ENCODE measurements around the gene RCAN3.

RCAN3 gene

DNA sequence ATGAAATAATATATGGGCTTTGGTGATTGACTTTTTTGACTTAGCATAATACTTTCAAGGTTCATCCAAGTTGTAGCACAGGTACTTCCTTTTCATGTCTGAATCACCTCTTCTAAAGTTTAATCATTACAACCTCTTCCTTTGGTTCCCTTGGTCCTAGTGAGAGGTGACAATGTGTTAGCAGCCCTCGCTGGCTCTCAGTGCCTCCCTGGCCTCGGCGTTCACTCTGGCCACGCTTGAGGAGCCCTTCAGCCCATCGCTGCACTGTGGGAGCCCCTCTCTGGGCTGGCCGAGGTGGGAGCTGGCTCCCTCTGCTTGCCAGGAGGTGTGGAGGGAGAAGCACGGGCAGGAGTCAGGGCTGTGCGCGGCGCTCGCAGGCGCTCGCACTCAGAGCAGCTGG lies 13.0 kb upstream of the RCAN3 start:
- Histone ChIP-seq H3K27ac (ENCODE audit: extremely low read depth, low read depth, low read length) (no peak overlapping the region), H3K4me1 (ENCODE audit: control insufficient read depth, insufficient read depth, low read length) (no peaks in the 10 kb centered on the region), H3K4me3 (ENCODE audit: low read depth, low read length) (no peak overlapping the region), H3K36me3 (ENCODE audit: control insufficient read depth in 2 of 2, insufficient read depth in 1 of 2, low read length in 2 of 2) (no peaks in the 10 kb centered on the region), H3K9me3 (ENCODE audit: control insufficient read depth, insufficient read depth, low read depth, low read length) (no peaks in the 10 kb centered on the region)
- TF ChIP-seq ZNF610 (tag by site-specific recombination; IDR thresholded peaks at IDR 0.05; ENCODE audit: borderline replicate concordance), result peak; percentile 61; the same call in 1 of the 2 replicates
- TF ChIP-seq ZNF184 (tag by site-specific recombination; IDR thresholded peaks at IDR 0.05), result peak; percentile 65
- peak; percentile 88; the same call in 1 of the 2 replicates for TF ChIP-seq TRIM28 (IDR thresholded peaks at IDR 0.05; ENCODE audit: borderline replicate concordance, low read length)
- TF ChIP-seq, protein P1, sequence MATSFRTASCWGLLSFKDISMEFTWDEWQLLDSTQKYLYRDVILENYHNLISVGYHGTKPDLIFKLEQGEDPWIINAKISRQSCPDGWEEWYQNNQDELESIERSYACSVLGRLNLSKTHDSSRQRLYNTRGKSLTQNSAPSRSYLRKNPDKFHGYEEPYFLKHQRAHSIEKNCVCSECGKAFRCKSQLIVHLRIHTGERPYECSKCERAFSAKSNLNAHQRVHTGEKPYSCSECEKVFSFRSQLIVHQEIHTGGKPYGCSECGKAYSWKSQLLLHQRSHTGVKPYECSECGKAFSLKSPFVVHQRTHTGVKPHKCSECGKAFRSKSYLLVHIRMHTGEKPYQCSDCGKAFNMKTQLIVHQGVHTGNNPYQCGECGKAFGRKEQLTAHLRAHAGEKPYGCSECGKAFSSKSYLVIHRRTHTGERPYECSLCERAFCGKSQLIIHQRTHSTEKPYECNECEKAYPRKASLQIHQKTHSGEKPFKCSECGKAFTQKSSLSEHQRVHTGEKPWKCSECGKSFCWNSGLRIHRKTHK (tag by site-specific recombination; IDR thresholded peaks at IDR 0.05), result 0 out of 2 replicates have a peak, but pooled peaks have one; percentile 41
- peak; percentile 32 for TF ChIP-seq SETDB1 (IDR thresholded peaks at IDR 0.05; ENCODE audit: insufficient read length, low read length)
- TF ChIP-seq RBAK (tag by site-specific recombination; IDR thresholded peaks at IDR 0.05), result 0 out of 2 replicates have a peak, but pooled peaks have one; percentile 33
- TF ChIP-seq OVOL3 (tag by site-specific recombination; IDR thresholded peaks at IDR 0.05), result no peak
- peak; percentile 74 for TF ChIP-seq ZNF529 (tag by site-specific recombination; IDR thresholded peaks at IDR 0.05; ENCODE audit: insufficient replicate concordance)
- peak; percentile 20; the same call in 1 of the 2 replicates for TF ChIP-seq ZNF394 (tag by site-specific recombination; IDR thresholded peaks at IDR 0.05; ENCODE audit: borderline replicate concordance)
- 0 out of 2 replicates have a peak, but pooled peaks have one; percentile 26 for TF ChIP-seq ZNF776 (tag by site-specific recombination; IDR thresholded peaks at IDR 0.05; ENCODE audit: borderline replicate concordance)
- no peak for TF ChIP-seq ZNF292 (tag by site-specific recombination; IDR thresholded peaks at IDR 0.05; ENCODE audit: borderline replicate concordance, low read depth)
- CTCF ChIA-PET, result no interaction called here
- POLR2A ChIA-PET, result interaction anchor here (3.3 kb wide), 1 partner anchor 13 kb away, joined by 9 read pairs; the partner anchor contains the start of gene RCAN3

DNA sequence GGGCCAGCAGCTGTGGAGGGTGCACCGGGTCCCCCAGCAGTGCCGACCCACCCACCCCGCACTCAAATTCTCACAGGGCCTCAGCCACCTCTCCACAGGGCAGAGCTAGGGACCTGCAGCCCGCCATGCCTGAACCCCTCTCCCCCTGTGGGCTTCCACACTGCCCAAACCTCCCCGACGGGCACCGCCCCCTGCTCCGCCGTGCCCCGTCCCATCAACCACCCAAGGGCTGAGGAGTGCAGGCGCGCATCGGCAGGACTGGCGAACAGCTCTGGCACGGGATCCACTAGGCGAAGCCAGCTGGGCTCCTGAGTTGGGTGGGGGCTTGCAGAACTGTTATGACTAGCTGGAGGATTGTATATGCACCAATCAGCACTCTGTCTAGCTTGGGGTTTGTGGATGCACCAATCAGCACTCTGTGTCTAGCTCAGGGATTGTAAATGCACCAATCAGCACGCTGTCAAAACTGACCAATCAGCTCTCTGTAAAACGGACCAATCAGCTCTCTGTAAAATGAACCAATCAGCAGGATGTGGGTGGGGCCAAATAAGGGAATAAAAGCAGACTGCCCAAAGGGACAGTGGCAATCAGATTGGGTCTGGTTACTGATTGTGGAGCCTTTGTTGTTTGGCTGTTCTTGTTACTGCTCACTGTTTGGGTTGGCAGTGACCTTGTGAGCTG lies 12.4 kb upstream of the RCAN3 start:
- H3K36me3 ChIP-seq (ENCODE audit: control insufficient read depth in 2 of 2, insufficient read depth in 1 of 2, low read length in 2 of 2), result no peaks in the 10 kb centered on the region
- ChIA-PET CTCF (interaction anchor here (0.6 kb wide), 1 partner anchor 28 kb away, joined by 4 read pairs; no protein-coding TSS in a partner anchor), POLR2A (interaction anchor here (3.3 kb wide), 1 partner anchor 12 kb away, joined by 9 read pairs; the partner anchor contains the start of gene RCAN3)
- H3K9me3 ChIP-seq (ENCODE audit: control insufficient read depth, insufficient read depth, low read depth, low read length), result no peaks in the 10 kb centered on the region
- TF ChIP-seq ZNF112 (tag by site-specific recombination; IDR thresholded peaks at IDR 0.05) (no peak), ZNF114 (tag by site-specific recombination; IDR thresholded peaks at IDR 0.05) (no peak), ZNF561 (tag by site-specific recombination; IDR thresholded peaks at IDR 0.05; ENCODE audit: borderline replicate concordance) (no peak), ZNF473 (tag by site-specific recombination; IDR thresholded peaks at IDR 0.05) (no peak), ZNF426 (tag by site-specific recombination; IDR thresholded peaks at IDR 0.05) (no peak), ZNF37A (tag by site-specific recombination; IDR thresholded peaks at IDR 0.05) (no peak), YY2 (tag by site-specific recombination; IDR thresholded peaks at IDR 0.05) (no peak), ZNF626 (tag by site-specific recombination; IDR thresholded peaks at IDR 0.05) (no peak), ZNF792 (tag by site-specific recombination; IDR thresholded peaks at IDR 0.05) (no peak), ZEB2 (tag by site-specific recombination; IDR thresholded peaks at IDR 0.05) (no peak), ZFP69B (tag by site-specific recombination; IDR thresholded peaks at IDR 0.05) (no peak), ZNF2 (tag by site-specific recombination; IDR thresholded peaks at IDR 0.05) (no peak), ZNF704 (tag by site-specific recombination; IDR thresholded peaks at IDR 0.05) (no peak)
- TF ChIP-seq, protein P2, sequence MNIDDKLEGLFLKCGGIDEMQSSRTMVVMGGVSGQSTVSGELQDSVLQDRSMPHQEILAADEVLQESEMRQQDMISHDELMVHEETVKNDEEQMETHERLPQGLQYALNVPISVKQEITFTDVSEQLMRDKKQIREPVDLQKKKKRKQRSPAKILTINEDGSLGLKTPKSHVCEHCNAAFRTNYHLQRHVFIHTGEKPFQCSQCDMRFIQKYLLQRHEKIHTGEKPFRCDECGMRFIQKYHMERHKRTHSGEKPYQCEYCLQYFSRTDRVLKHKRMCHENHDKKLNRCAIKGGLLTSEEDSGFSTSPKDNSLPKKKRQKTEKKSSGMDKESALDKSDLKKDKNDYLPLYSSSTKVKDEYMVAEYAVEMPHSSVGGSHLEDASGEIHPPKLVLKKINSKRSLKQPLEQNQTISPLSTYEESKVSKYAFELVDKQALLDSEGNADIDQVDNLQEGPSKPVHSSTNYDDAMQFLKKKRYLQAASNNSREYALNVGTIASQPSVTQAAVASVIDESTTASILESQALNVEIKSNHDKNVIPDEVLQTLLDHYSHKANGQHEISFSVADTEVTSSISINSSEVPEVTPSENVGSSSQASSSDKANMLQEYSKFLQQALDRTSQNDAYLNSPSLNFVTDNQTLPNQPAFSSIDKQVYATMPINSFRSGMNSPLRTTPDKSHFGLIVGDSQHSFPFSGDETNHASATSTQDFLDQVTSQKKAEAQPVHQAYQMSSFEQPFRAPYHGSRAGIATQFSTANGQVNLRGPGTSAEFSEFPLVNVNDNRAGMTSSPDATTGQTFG (tag by site-specific recombination; IDR thresholded peaks at IDR 0.05; ENCODE audit: borderline replicate concordance), result no peak
- TF ChIP-seq, protein P3, sequence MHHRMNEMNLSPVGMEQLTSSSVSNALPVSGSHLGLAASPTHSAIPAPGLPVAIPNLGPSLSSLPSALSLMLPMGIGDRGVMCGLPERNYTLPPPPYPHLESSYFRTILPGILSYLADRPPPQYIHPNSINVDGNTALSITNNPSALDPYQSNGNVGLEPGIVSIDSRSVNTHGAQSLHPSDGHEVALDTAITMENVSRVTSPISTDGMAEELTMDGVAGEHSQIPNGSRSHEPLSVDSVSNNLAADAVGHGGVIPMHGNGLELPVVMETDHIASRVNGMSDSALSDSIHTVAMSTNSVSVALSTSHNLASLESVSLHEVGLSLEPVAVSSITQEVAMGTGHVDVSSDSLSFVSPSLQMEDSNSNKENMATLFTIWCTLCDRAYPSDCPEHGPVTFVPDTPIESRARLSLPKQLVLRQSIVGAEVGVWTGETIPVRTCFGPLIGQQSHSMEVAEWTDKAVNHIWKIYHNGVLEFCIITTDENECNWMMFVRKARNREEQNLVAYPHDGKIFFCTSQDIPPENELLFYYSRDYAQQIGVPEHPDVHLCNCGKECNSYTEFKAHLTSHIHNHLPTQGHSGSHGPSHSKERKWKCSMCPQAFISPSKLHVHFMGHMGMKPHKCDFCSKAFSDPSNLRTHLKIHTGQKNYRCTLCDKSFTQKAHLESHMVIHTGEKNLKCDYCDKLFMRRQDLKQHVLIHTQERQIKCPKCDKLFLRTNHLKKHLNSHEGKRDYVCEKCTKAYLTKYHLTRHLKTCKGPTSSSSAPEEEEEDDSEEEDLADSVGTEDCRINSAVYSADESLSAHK (tag by site-specific recombination; IDR thresholded peaks at IDR 0.05), result no peak
- H3K4me3 ChIP-seq (ENCODE audit: low read depth, low read length), result no peak overlapping the region
- H3K27ac ChIP-seq (ENCODE audit: extremely low read depth, low read depth, low read length), result no peak overlapping the region
- no peaks in the 10 kb centered on the region for H3K4me1 ChIP-seq (ENCODE audit: control insufficient read depth, insufficient read depth, low read length)

Measured in HEK293 (cell line).